ENCODE data around the gene C4B. TPM values are rescaled to one million over a fixed set of nuclear protein-coding genes. Genes with fewer than 3 reads are reported as not detected.

C4B gene
- total and polyA plus RNA-seq, 9 of the 15 experiments (the other 6 are each of a cell fraction or from before 2014, with no cell fraction given) = 0.32 to 8.8 (median 5.4) TPM

GRCh38 chr6:31969712-31970603 is 44.6 kb upstream of the C4B start (continued):
- TF ChIP-seq ARID3B (CRISPR knock-in tag; IDR thresholded peaks at IDR 0.05; ENCODE audit: borderline replicate concordance) = 0 out of 2 replicates have a peak, but pooled peaks have one; percentile 68
- TF ChIP-seq TFAP4 (CRISPR knock-in tag; IDR thresholded peaks at IDR 0.05; ENCODE audit: borderline replicate concordance) = peak; percentile 85; the same call in 1 of the 2 replicates
- TF ChIP-seq KLF1 (tag; IDR thresholded peaks at IDR 0.05) = no peak
- no peak for TF ChIP-seq SAFB2 (IDR thresholded peaks at IDR 0.05; ENCODE audit: borderline replicate concordance, low read depth, low read length, severe bottlenecking)
- TF ChIP-seq ATF1 (CRISPR knock-in tag; IDR thresholded peaks at IDR 0.05) = no peak
- TF ChIP-seq ATF1 (tag; IDR thresholded peaks at IDR 0.05) = no peak; the same call in 1 of the 2 replicates
- TF ChIP-seq STAT5B (CRISPR knock-in tag; IDR thresholded peaks at IDR 0.05) = no peak
- TF ChIP-seq CTBP1 (IDR thresholded peaks at IDR 0.05; ENCODE audit: borderline replicate concordance) = peak; percentile 69; the same call in 1 of the 2 replicates
- TF ChIP-seq GABPB2 (CRISPR knock-in tag; conservative IDR thresholded peaks at IDR 0.05) = no peak
- peak; percentile 22 for TF ChIP-seq RBBP5 (IDR thresholded peaks at IDR 0.05; ENCODE audit: borderline replicate concordance, insufficient read depth, low read length, poor library complexity, severe bottlenecking)
- TF ChIP-seq, protein P1, sequence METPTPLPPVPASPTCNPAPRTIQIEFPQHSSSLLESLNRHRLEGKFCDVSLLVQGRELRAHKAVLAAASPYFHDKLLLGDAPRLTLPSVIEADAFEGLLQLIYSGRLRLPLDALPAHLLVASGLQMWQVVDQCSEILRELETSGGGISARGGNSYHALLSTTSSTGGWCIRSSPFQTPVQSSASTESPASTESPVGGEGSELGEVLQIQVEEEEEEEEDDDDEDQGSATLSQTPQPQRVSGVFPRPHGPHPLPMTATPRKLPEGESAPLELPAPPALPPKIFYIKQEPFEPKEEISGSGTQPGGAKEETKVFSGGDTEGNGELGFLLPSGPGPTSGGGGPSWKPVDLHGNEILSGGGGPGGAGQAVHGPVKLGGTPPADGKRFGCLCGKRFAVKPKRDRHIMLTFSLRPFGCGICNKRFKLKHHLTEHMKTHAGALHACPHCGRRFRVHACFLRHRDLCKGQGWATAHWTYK (CRISPR knock-in tag; IDR thresholded peaks at IDR 0.05) = no peak
- no peak for TF ChIP-seq KLF13 (tag; IDR thresholded peaks at IDR 0.05; ENCODE audit: borderline replicate concordance, low read depth)
- no peak for TF ChIP-seq ZNF212 (CRISPR knock-in tag; IDR thresholded peaks at IDR 0.05)
- TF ChIP-seq NFIX (CRISPR knock-in tag; IDR thresholded peaks at IDR 0.05; ENCODE audit: low read depth) = no peak
- peak in 1 of 2 experiments; percentile 53; a peak in 1 of 4 replicates for TF ChIP-seq MAZ (CRISPR knock-in tag; conservative IDR thresholded peaks at IDR 0.05 in 1 of 2, IDR thresholded peaks at IDR 0.05 in 1 of 2)
- TF ChIP-seq, protein P2, sequence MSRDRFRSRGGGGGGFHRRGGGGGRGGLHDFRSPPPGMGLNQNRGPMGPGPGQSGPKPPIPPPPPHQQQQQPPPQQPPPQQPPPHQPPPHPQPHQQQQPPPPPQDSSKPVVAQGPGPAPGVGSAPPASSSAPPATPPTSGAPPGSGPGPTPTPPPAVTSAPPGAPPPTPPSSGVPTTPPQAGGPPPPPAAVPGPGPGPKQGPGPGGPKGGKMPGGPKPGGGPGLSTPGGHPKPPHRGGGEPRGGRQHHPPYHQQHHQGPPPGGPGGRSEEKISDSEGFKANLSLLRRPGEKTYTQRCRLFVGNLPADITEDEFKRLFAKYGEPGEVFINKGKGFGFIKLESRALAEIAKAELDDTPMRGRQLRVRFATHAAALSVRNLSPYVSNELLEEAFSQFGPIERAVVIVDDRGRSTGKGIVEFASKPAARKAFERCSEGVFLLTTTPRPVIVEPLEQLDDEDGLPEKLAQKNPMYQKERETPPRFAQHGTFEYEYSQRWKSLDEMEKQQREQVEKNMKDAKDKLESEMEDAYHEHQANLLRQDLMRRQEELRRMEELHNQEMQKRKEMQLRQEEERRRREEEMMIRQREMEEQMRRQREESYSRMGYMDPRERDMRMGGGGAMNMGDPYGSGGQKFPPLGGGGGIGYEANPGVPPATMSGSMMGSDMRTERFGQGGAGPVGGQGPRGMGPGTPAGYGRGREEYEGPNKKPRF (IDR thresholded peaks at IDR 0.05; ENCODE audit: low read depth, low read length) = no peak
- TF ChIP-seq ZNF3 (CRISPR knock-in tag; IDR thresholded peaks at IDR 0.05) = no peak
- no peak for TF ChIP-seq PRMT5 (CRISPR knock-in tag; IDR thresholded peaks at IDR 0.05)
- peak; percentile 40; the same call in 1 of the 2 replicates for TF ChIP-seq CBFA2T2 (conservative IDR thresholded peaks at IDR 0.05)

All from K562 (cell line).